ENCODE data around the gene SPPL2A.
"Not testable (repeated sequence)": the region's sequence is repeated elsewhere in the genome, so short reads cannot be mapped to it uniquely, and the experiment has no call there.

The SPPL2A gene

GRCh38 chr15:50710585-50710984 lies 54.9 kb downstream of the SPPL2A start:
- no peak for DNase-seq (ENCODE audit: low spot score)
- Histone ChIP-seq H3K27ac (no peak overlapping the region), H3K4me3 (no peak overlapping the region)
- TF ChIP-seq, protein P1, sequence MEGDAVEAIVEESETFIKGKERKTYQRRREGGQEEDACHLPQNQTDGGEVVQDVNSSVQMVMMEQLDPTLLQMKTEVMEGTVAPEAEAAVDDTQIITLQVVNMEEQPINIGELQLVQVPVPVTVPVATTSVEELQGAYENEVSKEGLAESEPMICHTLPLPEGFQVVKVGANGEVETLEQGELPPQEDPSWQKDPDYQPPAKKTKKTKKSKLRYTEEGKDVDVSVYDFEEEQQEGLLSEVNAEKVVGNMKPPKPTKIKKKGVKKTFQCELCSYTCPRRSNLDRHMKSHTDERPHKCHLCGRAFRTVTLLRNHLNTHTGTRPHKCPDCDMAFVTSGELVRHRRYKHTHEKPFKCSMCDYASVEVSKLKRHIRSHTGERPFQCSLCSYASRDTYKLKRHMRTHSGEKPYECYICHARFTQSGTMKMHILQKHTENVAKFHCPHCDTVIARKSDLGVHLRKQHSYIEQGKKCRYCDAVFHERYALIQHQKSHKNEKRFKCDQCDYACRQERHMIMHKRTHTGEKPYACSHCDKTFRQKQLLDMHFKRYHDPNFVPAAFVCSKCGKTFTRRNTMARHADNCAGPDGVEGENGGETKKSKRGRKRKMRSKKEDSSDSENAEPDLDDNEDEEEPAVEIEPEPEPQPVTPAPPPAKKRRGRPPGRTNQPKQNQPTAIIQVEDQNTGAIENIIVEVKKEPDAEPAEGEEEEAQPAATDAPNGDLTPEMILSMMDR (IDR thresholded peaks at IDR 0.05): no peak

GRCh38 chr15:50707878-50708427 lies 57.6 kb downstream of the SPPL2A start:
- no peak for DNase-seq (ENCODE audit: low spot score)
- TF ChIP-seq, protein P1 (IDR thresholded peaks at IDR 0.05): no peak
- Histone ChIP-seq H3K4me3 (no peak overlapping the region), H3K27ac (no peak overlapping the region)

- Histone ChIP-seq H3K27ac (no peak overlapping the region), H3K4me3 (no peak overlapping the region)
- DNase-seq (ENCODE audit: low spot score): no peak
- TF ChIP-seq, protein P1 (IDR thresholded peaks at IDR 0.05): no peak
Observed at GRCh38 chr15:50702762-50703334, 62.7 kb downstream of the SPPL2A start.

GRCh38 chr15:50698101-50698500 lies 67.4 kb downstream of the SPPL2A start:
- Histone ChIP-seq H3K4me3 (no peak overlapping the region), H3K27ac (no peak overlapping the region)
- no peak for DNase-seq (ENCODE audit: low spot score)
- TF ChIP-seq, protein P1 (IDR thresholded peaks at IDR 0.05): no peak

GRCh38 chr15:50697109-50697797 lies 68.3 kb downstream of the SPPL2A start:
- Histone ChIP-seq H3K4me3 (no peak overlapping the region), H3K27ac (no peak overlapping the region)
- TF ChIP-seq, protein P1 (IDR thresholded peaks at IDR 0.05): no peak
- DNase-seq (ENCODE audit: low spot score): no peak

DNA sequence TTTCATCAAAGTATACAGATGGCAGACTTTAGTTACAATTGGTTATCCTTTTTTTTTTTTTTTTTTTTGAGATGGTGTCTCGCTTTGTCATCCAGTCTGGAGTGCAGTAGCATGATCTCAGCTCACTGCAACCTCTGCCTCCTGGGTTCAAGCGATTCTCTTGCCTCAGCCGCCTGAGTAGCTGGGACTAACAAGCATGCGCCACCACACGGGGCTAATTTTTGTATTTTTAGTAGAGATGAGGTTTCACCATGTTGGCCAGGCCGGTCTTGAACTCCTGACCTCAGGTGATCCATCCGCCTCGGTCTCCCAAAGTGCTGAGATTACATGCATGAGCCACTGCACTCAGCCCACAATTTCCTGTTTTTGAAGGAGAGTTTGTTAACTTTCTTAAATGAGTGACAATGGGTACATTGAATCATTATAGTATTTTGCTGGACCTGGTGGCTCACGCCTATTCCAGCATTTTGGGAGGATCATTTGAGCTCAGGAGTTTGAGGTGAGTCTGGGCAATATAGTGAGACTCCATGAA lies 70.8 kb downstream of the SPPL2A start:
- not testable (repeated sequence) for H3K27ac ChIP-seq; H3K4me3 ChIP-seq; DNase-seq (ENCODE audit: low spot score)

DNA sequence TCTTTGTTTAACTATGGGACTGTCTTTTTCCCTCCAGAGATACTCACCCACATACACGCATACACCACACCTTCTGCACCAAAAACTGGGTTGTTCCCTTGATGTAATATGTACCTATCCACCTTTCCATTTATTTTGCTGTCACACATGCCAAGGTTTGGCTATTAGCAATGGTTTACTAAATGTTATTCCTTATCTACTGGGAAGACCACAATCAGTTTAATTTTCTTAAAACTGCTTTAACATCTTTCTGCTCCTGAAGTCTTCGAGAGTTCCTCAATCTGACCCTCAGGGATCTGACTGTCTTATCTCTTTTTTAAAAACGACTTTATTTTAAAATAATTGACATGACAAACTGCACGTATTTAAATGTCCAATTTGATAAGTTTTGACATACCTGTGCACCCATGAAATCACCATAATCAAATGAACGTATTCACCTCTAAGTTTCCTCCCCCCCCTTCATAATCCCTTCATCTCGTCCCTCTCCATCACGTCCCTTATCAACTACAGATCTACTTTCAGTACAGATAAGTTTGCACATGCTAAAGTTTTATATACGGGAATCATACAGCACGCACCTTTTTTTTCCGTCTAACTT lies 78.1 kb downstream of the SPPL2A start:
- DNase-seq (ENCODE audit: low spot score): no peak
- TF ChIP-seq, protein P1 (IDR thresholded peaks at IDR 0.05): no peak
- Histone ChIP-seq H3K4me3 (peak overlapping the region; percentile 94), H3K27ac (peak overlapping the region; percentile 83 to 95)

Measured in coronary artery (tissue), 2 donors.